CD14-positive monocyte (primary cell): ENCODE results near the gene SYNE3. TPM values are rescaled to one million over a fixed set of nuclear protein-coding genes. Genes with fewer than 3 reads are reported as not detected.

Experiments
- DNase-seq, 3 donors: peaks; one replicate each; pipeline ENCODE4 v3.0.0-alpha.2; 2011 to 2022
- H2AFZ ChIP-seq: 2 replicates; pipeline ENCODE4 v1.6.0; 2012; ENCODE audit warnings: mild to moderate bottlenecking, low read depth, low read length, inconsistent platforms; ENCODE audit not compliant: insufficient read depth, poor library complexity, severe bottlenecking
- H3K27ac ChIP-seq, 2 donors: 1 replicate in 1 of 2; 2 replicates in 1 of 2; pipeline ENCODE4 v1.5.1; 2012 to 2013; ENCODE audit warnings: low read length in 2 of 2, control low read depth in 1 of 2, inconsistent platforms in 1 of 2, low read depth in 1 of 2, mild to moderate bottlenecking in 1 of 2
- H3K27me3 ChIP-seq, 2 donors: one replicate each; pipeline versions ENCODE4 v1.6.0 to v1.6.1; 2011 to 2013; ENCODE audit warnings: low read length in 2 of 2; ENCODE audit not compliant: control insufficient read depth in 2 of 2, insufficient read depth in 2 of 2
- H3K36me3 ChIP-seq, 2 donors: replicated peaks in 1 of 2; 1 replicate in 1 of 2; 2 replicates in 1 of 2; pipeline versions ENCODE4 v1.5.1 to v1.6.1; 2012 to 2013; ENCODE audit warnings: low read length in 2 of 2, control low read depth in 1 of 2, inconsistent platforms in 1 of 2, mild to moderate bottlenecking in 1 of 2; ENCODE audit not compliant: insufficient read depth in 2 of 2, control insufficient read depth in 1 of 2
- H3K4me1 ChIP-seq, 2 donors: 1 replicate in 1 of 2; 2 replicates in 1 of 2; pipeline versions ENCODE4 v1.5.1 to v1.6.1; 2012 to 2013; ENCODE audit warnings: low read length in 2 of 2, control low read depth in 1 of 2, inconsistent platforms in 1 of 2, mild to moderate bottlenecking in 1 of 2, moderate library complexity in 1 of 2; ENCODE audit not compliant: insufficient read depth in 2 of 2, control insufficient read depth in 1 of 2
- H3K4me2 ChIP-seq: replicated peaks from 2 replicates; pipeline ENCODE3; 2012; ENCODE audit warnings: low read length, moderate library complexity, mild to moderate bottlenecking; ENCODE audit not compliant: poor library complexity, severe bottlenecking; ENCODE audit errors: extremely low read depth
- H3K4me3 ChIP-seq, 3 experiments: fragments of 200-600 bp in 1 of 3; sonication (generic) in 1 of 3; replicated peaks in 1 of 3; 1 replicate in 2 of 3; 2 replicates in 1 of 3; pipeline ENCODE4 v1.5.1; 2011 to 2013; ENCODE audit warnings: low read length in 3 of 3, mild to moderate bottlenecking in 3 of 3, control low read depth in 2 of 3, low read depth in 2 of 3, inconsistent platforms in 1 of 3, moderate library complexity in 1 of 3
- H3K79me2 ChIP-seq: 2 replicates; pipeline ENCODE4 v1.6.0; 2012; ENCODE audit warnings: mild to moderate bottlenecking, control low read depth, inconsistent platforms, low read length, moderate library complexity; ENCODE audit not compliant: insufficient read depth
- H3K9ac ChIP-seq: 2 replicates; pipeline ENCODE4 v1.6.0; 2017; ENCODE audit warnings: low read length, mild to moderate bottlenecking; ENCODE audit not compliant: insufficient read depth, poor library complexity, severe bottlenecking
- H3K9me3 ChIP-seq, 2 donors: replicated peaks in 1 of 2; 1 replicate in 1 of 2; 2 replicates in 1 of 2; pipeline versions ENCODE4 v1.5.1 to v1.6.1; 2012 to 2013; ENCODE audit warnings: low read length in 2 of 2, control low read depth in 1 of 2; ENCODE audit not compliant: control insufficient read depth in 1 of 2, insufficient read depth in 1 of 2
- H4K20me1 ChIP-seq: 2 replicates; pipeline ENCODE4 v1.6.0; 2012; ENCODE audit warnings: mild to moderate bottlenecking, low read length, control low read depth, moderate library complexity; ENCODE audit not compliant: insufficient read depth
- H3K27ac Mint-ChIP-seq, 7 donors: one replicate each; pipeline ENCODE4 v1.8.0; 2020; ENCODE audit warnings: mild to moderate bottlenecking in 7 of 7, mixed read lengths in 7 of 7, moderate library complexity in 6 of 7, inconsistent platforms in 2 of 7
- H3K27me3 Mint-ChIP-seq, 3 donors: one replicate each; pipeline ENCODE4 v1.8.0; 2021 to 2022; ENCODE audit warnings: low read depth in 3 of 3, mild to moderate bottlenecking in 3 of 3, mixed read lengths in 3 of 3, moderate library complexity in 3 of 3, inconsistent platforms in 1 of 3
- H3K36me3 Mint-ChIP-seq, 2 donors: one replicate each; pipeline ENCODE4 v1.8.0; 2020; ENCODE audit warnings: mixed read lengths in 2 of 2, inconsistent platforms in 1 of 2, mild to moderate bottlenecking in 1 of 2
- H3K4me1 Mint-ChIP-seq: one replicate; pipeline ENCODE4 v1.8.0; 2020; ENCODE audit warnings: mild to moderate bottlenecking, mixed read lengths
- H3K4me3 Mint-ChIP-seq, 2 donors: one replicate each; pipeline ENCODE4 v1.8.0; 2020; ENCODE audit warnings: mild to moderate bottlenecking in 2 of 2, mixed read lengths in 2 of 2, moderate library complexity in 1 of 2
- H3K9me3 Mint-ChIP-seq, 7 donors: one replicate each; pipeline ENCODE4 v1.8.0; 2020 to 2022; ENCODE audit warnings: mixed read lengths in 7 of 7, mild to moderate bottlenecking in 6 of 7, moderate library complexity in 6 of 7, inconsistent platforms in 2 of 7
- WGBS: methylation state at CpG from one replicate; pipeline ENCODE4 v1.1.5; 2013; ENCODE audit warnings: missing lambda C conversion rate; ENCODE audit not compliant: insufficient coverage; 5-methylcytosine and 5-hydroxymethylcytosine counted together
- intact Hi-C, 2 donors: fragments of 100-400 bp; cut with micrococcal nuclease; formaldehyde crosslinking; loops; one replicate each; pipeline versions ENCODE4 v1.15.0 to v1.15.1; 2023
- polyA plus RNA-seq, 3 donors: library from polyadenylated mRNA; depleted of rRNA in 1 of 3; unstranded in 2 of 3; stranded (reverse) in 1 of 3; fragments of 300-500 nt in 2 of 3; fragments of >200 nt in 1 of 3; fragmentation: Illumina TruSeq in 2 of 3; gene quantifications; 1 replicate in 2 of 3; 2 replicates in 1 of 3; pipeline ENCODE4 v1.2.3, GENCODE V29; 2012 to 2021
- TF ChIP-seq, protein P1 (sequence below): fragments of 200-600 bp; IDR thresholded peaks from one replicate; pipeline ENCODE4 v1.8.0; 2022; ENCODE audit warnings: antibody characterized with exemption, mild to moderate bottlenecking

SYNE3 gene
- polyA plus RNA-seq, 3 donors = 2.6 to 26.1 (median 3.5) TPM

- 96% methylated on average over 5 of the region's 5 CpGs for WGBS
- Histone ChIP-seq H3K27ac (no peak overlapping the region), H3K9me3 (no peaks in the 10 kb centered on the region), H3K4me1 (no peaks in the 10 kb centered on the region), H3K4me3 (no peak overlapping the region), H3K27me3 (no peaks in the 10 kb centered on the region), H2AFZ (no peak overlapping the region), H3K9ac (no peak overlapping the region), H3K4me2 (no peak overlapping the region), H3K79me2 (peaks cover 22% of the 10 kb centered on the region), H4K20me1 (peaks cover 4% of the 10 kb centered on the region), H3K36me3 (peaks cover 4 to 30% of the 10 kb centered on the region in 2 donors)
- intact Hi-C loops = no loop called here
- peaks cover 24 to 27% of the 10 kb centered on the region in 2 donors for H3K36me3 Mint-ChIP-seq
- H3K27ac Mint-ChIP-seq = peak overlapping the region in 1 of 7 donors; percentile 70
- TF ChIP-seq, protein P1, sequence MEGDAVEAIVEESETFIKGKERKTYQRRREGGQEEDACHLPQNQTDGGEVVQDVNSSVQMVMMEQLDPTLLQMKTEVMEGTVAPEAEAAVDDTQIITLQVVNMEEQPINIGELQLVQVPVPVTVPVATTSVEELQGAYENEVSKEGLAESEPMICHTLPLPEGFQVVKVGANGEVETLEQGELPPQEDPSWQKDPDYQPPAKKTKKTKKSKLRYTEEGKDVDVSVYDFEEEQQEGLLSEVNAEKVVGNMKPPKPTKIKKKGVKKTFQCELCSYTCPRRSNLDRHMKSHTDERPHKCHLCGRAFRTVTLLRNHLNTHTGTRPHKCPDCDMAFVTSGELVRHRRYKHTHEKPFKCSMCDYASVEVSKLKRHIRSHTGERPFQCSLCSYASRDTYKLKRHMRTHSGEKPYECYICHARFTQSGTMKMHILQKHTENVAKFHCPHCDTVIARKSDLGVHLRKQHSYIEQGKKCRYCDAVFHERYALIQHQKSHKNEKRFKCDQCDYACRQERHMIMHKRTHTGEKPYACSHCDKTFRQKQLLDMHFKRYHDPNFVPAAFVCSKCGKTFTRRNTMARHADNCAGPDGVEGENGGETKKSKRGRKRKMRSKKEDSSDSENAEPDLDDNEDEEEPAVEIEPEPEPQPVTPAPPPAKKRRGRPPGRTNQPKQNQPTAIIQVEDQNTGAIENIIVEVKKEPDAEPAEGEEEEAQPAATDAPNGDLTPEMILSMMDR = no peak
- H3K4me3 Mint-ChIP-seq = no peak overlapping the region
- H3K9me3 Mint-ChIP-seq = peaks cover 0 to 2% (median 0%) of the 10 kb centered on the region in 7 donors
- peaks cover 0 to 2% (median 0%) of the 10 kb centered on the region in 3 donors for H3K27me3 Mint-ChIP-seq
- no peaks in the 10 kb centered on the region for H3K4me1 Mint-ChIP-seq
- no peak for DNase-seq
Observed at GRCh38 chr14:95547272-95547625, 30.8 kb upstream of the SYNE3 start.

GRCh38 chr14:95545515-95546168 lies 29.2 kb upstream of the SYNE3 start:
- TF ChIP-seq, protein P1 = no peak
- Mint-ChIP-seq H3K4me1 (peaks cover 2% of the 10 kb centered on the region), H3K4me3 (no peak overlapping the region), H3K36me3 (peaks cover 24 to 27% of the 10 kb centered on the region in 2 donors), H3K9me3 (peaks cover 0 to 2% (median 0%) of the 10 kb centered on the region in 7 donors), H3K27me3 (peaks cover 0 to 2% (median 0%) of the 10 kb centered on the region in 3 donors), H3K27ac (peak overlapping the region in 1 of 7 donors; percentile 29)
- Histone ChIP-seq H4K20me1 (peaks cover 4% of the 10 kb centered on the region), H3K4me2 (no peak overlapping the region), H3K4me3 (no peak overlapping the region), H2AFZ (no peak overlapping the region), H3K27me3 (no peaks in the 10 kb centered on the region), H3K9me3 (no peaks in the 10 kb centered on the region), H3K27ac (no peak overlapping the region), H3K36me3 (peaks cover 4 to 30% of the 10 kb centered on the region in 2 donors), H3K4me1 (no peaks in the 10 kb centered on the region), H3K79me2 (peaks cover 38% of the 10 kb centered on the region), H3K9ac (no peak overlapping the region)
- peak in 1 of 3 donors; percentile 50 for DNase-seq
- WGBS = 80% methylated on average over 1 of the region's 5 CpGs
- intact Hi-C loops = no loop called here
